Breast epithelium (tissue), 4 donors: ENCODE data around the gene TCP11L1. TPM values are rescaled to one million over a fixed set of nuclear protein-coding genes. Genes with fewer than 3 reads are reported as not detected.

Source experiments
- DNase-seq, 2 donors: peaks; one replicate each; pipeline ENCODE4 v3.0.0-alpha.2; 2019; ENCODE audit warnings: low spot score in 2 of 2
- H3K27ac ChIP-seq, 2 donors: fragments of 200-600 bp; sonication (generic) in 1 of 2; one replicate each; pipeline ENCODE4 v1.5.1; 2016 to 2019; ENCODE audit warnings: mild to moderate bottlenecking in 1 of 2
- H3K27me3 ChIP-seq, 2 donors: fragments of 200-600 bp; sonication (generic) in 1 of 2; one replicate each; pipeline versions ENCODE4 v1.5.1 to v1.6.0; 2017 to 2019; ENCODE audit warnings: control low read depth in 1 of 2, mild to moderate bottlenecking in 1 of 2
- H3K36me3 ChIP-seq: fragments of 200-600 bp; one replicate; pipeline ENCODE4 v1.5.1; 2019
- H3K4me1 ChIP-seq, 2 donors: fragments of 200-600 bp; sonication (generic); one replicate each; pipeline ENCODE4 v1.5.1; 2016 to 2019; ENCODE audit warnings: control low read depth in 1 of 2
- H3K4me3 ChIP-seq, 3 donors: fragments of 200-600 bp; sonication (generic); 1 replicate in 2 of 3; 2 replicates in 1 of 3; pipeline ENCODE4 v1.5.1; 2016 to 2019; ENCODE audit warnings: mild to moderate bottlenecking in 3 of 3, moderate library complexity in 2 of 3
- H3K9me3 ChIP-seq, 2 donors: fragments of 200-600 bp; sonication (generic) in 1 of 2; one replicate each; pipeline ENCODE4 v1.5.1; 2016 to 2019; ENCODE audit warnings: control low read depth in 1 of 2
- CTCF ChIP-seq, 3 donors: fragments of 450-650 bp; IDR thresholded peaks; one replicate each; pipeline ENCODE4 v1.5.1; 2016 to 2017; ENCODE audit warnings: antibody characterized with exemption in 3 of 3, mild to moderate bottlenecking in 3 of 3, moderate library complexity in 3 of 3
- POLR2A ChIP-seq: fragments of 450-650 bp; IDR thresholded peaks from one replicate; pipeline ENCODE4 v1.6.1; 2016; ENCODE audit warnings: antibody characterized with exemption, mild to moderate bottlenecking, moderate library complexity
- POLR2AphosphoS5 ChIP-seq, 3 donors: sonication (generic); formaldehyde crosslinking; IDR thresholded peaks; one replicate each; pipeline ENCODE4 v1.6.1; 2017; ENCODE audit warnings: antibody characterized with exemption in 3 of 3
- intact Hi-C: fragments of 100-400 bp; cut with DNase I; formaldehyde crosslinking; loops from one replicate; pipeline ENCODE4 v1.15.1; 2023; ENCODE audit warnings: low total_unique reads
- total RNA-seq, 3 donors: library from RNA; depleted of rRNA; stranded (reverse); fragments of >200 nt; gene quantifications; one replicate each; pipeline ENCODE4 v1.1.0, GENCODE V29; 2016

The TCP11L1 gene
- total RNA-seq, 3 donors from 2014 or later = 19.8 to 34.7 (median 29.0) TPM

GRCh38 chr11:33086017-33086416, 46.6 kb downstream of the TCP11L1 start:
- H3K27me3 ChIP-seq = no peaks in the 10 kb centered on the region
- TF ChIP-seq POLR2AphosphoS5 (IDR thresholded peaks at IDR 0.05) (no peak), CTCF (IDR thresholded peaks at IDR 0.05) (no peak), POLR2A (no peak)
- no peak overlapping the region for H3K4me3 ChIP-seq
- no peaks in the 10 kb centered on the region for H3K36me3 ChIP-seq
- intact Hi-C loops = no loop called here
- H3K27ac ChIP-seq = no peak overlapping the region
- no peak for DNase-seq
- no peaks in the 10 kb centered on the region for H3K4me1 ChIP-seq
- H3K9me3 ChIP-seq = no peaks in the 10 kb centered on the region

GRCh38 chr11:33089776-33090175, 50.4 kb downstream of the TCP11L1 start:
- no peaks in the 10 kb centered on the region for H3K9me3 ChIP-seq
- H3K4me1 ChIP-seq = no peaks in the 10 kb centered on the region
- intact Hi-C loops = no loop called here
- TF ChIP-seq POLR2A (no peak), CTCF (IDR thresholded peaks at IDR 0.05) (no peak), POLR2AphosphoS5 (IDR thresholded peaks at IDR 0.05) (no peak)
- no peak for DNase-seq
- no peaks in the 10 kb centered on the region for H3K27me3 ChIP-seq
- no peak overlapping the region for H3K4me3 ChIP-seq
- no peaks in the 10 kb centered on the region for H3K36me3 ChIP-seq
- no peak overlapping the region for H3K27ac ChIP-seq

- Histone ChIP-seq H3K27ac (no peak overlapping the region), H3K4me1 (no peaks in the 10 kb centered on the region), H3K9me3 (no peaks in the 10 kb centered on the region), H3K4me3 (no peak overlapping the region), H3K36me3 (no peaks in the 10 kb centered on the region), H3K27me3 (no peaks in the 10 kb centered on the region)
- TF ChIP-seq POLR2AphosphoS5 (IDR thresholded peaks at IDR 0.05) = no peak
- intact Hi-C loops = no loop called here
- DNase-seq = no peak
Measured at GRCh38 chr11:33094157-33094556, 54.8 kb downstream of the TCP11L1 start.

- no peaks in the 10 kb centered on the region for H3K9me3 ChIP-seq
- no peaks in the 10 kb centered on the region for H3K4me1 ChIP-seq
- H3K36me3 ChIP-seq = peaks cover 9% of the 10 kb centered on the region
- no peak overlapping the region for H3K27ac ChIP-seq
- TF ChIP-seq POLR2A (no peak), POLR2AphosphoS5 (IDR thresholded peaks at IDR 0.05) (no peak), CTCF (IDR thresholded peaks at IDR 0.05) (no peak)
- DNase-seq = no peak
- intact Hi-C loops = no loop called here
- H3K4me3 ChIP-seq = no peak overlapping the region
- no peaks in the 10 kb centered on the region for H3K27me3 ChIP-seq
Measured at GRCh38 chr11:33103836-33104235, 64.5 kb downstream of the TCP11L1 start.

- no peaks in the 10 kb centered on the region for H3K9me3 ChIP-seq
- TF ChIP-seq POLR2AphosphoS5 (IDR thresholded peaks at IDR 0.05) (no peak), POLR2A (no peak), CTCF (IDR thresholded peaks at IDR 0.05) (no peak)
- intact Hi-C loops = no loop called here
- H3K4me1 ChIP-seq = no peaks in the 10 kb centered on the region
- H3K27ac ChIP-seq = no peak overlapping the region
- H3K36me3 ChIP-seq = no peaks in the 10 kb centered on the region
- H3K27me3 ChIP-seq = no peaks in the 10 kb centered on the region
- no peak overlapping the region for H3K4me3 ChIP-seq
- DNase-seq = no peak
Measured at GRCh38 chr11:33109294-33109895, 70.0 kb downstream of the TCP11L1 start.

GRCh38 chr11:33110083-33110482, 70.7 kb downstream of the TCP11L1 start:
- H3K4me1 ChIP-seq = no peaks in the 10 kb centered on the region
- H3K36me3 ChIP-seq = no peaks in the 10 kb centered on the region
- no peak for DNase-seq
- H3K4me3 ChIP-seq = no peak overlapping the region
- no peaks in the 10 kb centered on the region for H3K9me3 ChIP-seq
- intact Hi-C loops = no loop called here
- no peak for TF ChIP-seq POLR2A
- TF ChIP-seq CTCF (IDR thresholded peaks at IDR 0.05) = no peak
- TF ChIP-seq POLR2AphosphoS5 (IDR thresholded peaks at IDR 0.05) = no peak
- no peak overlapping the region for H3K27ac ChIP-seq
- no peaks in the 10 kb centered on the region for H3K27me3 ChIP-seq
